Measurements from ENCODE around the gene KCTD4.

- TF ChIP-seq POLR2AphosphoS5 (IDR thresholded peaks at IDR 0.05) (no peak), POLR2A (IDR thresholded peaks at IDR 0.05; ENCODE audit: low read depth) (no peak)
Measured at GRCh38 chr13:45218689-45219088, 17.8 kb upstream of the KCTD4 start.

Measured in esophagus muscularis mucosa (tissue), 2 donors.